Fibroblast of skin of right biceps (primary cell): Measurements from ENCODE around the gene CD48.
A peak's percentile ranks its signal among the peaks of the same experiment; 100 is the strongest.

Experiments used
- DNase-seq: peaks from one replicate; pipeline ENCODE4 v3.0.0-alpha.2; 2013

CD48 gene, protein sequence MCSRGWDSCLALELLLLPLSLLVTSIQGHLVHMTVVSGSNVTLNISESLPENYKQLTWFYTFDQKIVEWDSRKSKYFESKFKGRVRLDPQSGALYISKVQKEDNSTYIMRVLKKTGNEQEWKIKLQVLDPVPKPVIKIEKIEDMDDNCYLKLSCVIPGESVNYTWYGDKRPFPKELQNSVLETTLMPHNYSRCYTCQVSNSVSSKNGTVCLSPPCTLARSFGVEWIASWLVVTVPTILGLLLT

DNA sequence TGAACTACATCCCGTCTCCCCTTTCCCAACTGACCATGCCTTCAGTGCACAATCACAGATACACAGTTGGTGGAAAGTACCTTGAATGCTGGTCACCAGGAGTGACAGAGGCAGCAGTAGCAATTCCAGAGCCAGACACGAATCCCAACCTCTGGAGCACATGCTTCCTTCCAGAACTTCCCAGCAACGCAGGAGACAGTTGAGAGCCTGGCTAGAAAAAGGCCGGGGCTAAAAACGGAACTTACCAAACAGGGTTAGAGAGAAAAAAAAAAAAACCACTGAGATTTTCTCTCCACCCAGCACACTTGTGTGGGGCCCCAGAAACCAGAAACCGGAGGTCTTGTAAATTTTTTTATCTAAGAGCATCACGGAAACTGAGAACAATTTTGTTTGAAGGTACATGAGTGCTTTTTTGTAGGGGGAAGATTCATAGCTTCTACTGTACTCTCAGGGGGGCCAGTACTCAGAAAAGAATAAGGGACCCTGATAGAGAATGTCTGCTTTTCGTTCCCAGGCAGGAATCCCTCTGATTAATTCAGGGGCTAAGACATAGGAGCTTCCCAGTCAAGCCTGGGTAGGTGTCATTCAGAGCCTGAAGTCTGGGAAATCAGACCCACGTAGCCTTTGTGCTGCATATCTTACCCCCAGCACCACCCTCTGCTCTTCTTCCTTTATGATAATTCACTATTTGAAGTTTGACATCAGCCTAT, at the start of gene CD48:
Gene CD48, minus strand, starts transcription at position 221 of the 710 bp plus-strand sequence. Its CDS starts 59 bp downstream, at position 162.
- DNase-seq: no peak

- DNase-seq: no peak
These were observed 49.4 kb upstream of the CD48 start for GRCh38 chr1:160761046-160761445.

DNA sequence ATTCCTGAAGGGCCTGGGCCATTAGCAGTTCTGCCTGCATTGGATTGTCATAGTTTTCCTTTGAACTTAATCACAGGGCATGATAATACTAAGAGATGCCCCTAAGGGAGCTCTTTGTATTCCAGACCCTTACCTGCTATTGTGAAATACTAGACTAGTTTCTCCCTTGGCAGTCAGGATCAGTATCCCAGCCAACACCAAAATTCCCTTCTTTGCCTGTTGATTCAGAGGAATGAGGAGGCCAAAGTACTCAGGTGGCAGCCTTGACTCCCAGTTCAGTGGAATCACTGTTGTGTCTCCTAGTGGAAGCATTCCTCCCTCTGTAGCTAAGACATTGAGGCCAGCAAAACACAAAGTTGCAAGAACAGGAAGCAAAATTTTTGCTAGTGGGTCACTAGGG, 48.1 kb upstream of the CD48 start:
- DNase-seq: no peak

DNA sequence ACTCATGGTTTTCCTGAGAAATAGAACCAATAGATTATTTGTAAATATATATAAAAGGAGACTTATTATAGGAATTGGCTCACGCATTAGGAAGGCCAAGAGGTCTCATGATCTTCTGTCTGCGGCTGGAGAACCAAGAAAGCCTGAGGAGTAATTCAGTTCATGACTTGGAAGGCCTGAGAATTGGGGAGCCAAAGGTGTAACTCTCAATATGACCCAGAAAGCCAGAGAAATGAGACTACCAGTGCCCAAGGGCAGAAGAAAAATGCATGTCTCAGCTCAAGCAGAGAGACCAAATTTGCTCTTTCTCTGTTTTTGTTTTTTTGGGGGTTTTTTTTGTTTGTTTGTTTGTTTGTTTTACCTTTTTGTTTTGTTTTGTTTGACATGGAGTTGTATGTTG, 46.9 kb upstream of the CD48 start:
- no peak for DNase-seq

GRCh38 chr1:160756849-160757201, 45.2 kb upstream of the CD48 start:
- no peak for DNase-seq

- DNase-seq: no peak
These were observed 44.6 kb upstream of the CD48 start for GRCh38 chr1:160755911-160756848.

DNA sequence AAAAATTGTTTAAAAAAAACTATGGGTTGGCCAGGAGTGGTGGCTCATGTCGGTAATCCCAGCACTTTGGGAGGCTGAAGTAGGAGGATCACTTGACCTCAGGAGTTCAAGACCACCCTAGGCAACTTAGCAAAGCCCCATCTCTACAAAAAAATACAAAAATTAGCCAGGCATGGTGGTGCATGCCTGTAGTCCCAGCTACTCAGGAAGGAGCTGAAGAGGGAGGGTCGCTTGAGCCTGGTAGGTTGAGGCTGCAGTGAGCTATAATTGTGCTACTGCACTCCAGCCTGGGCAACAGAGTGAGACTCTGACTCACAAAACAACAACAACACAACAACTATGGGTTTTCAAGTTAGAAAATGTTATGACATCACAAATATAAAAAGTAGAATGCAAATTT, 43.8 kb upstream of the CD48 start:
- DNase-seq: no peak

DNA sequence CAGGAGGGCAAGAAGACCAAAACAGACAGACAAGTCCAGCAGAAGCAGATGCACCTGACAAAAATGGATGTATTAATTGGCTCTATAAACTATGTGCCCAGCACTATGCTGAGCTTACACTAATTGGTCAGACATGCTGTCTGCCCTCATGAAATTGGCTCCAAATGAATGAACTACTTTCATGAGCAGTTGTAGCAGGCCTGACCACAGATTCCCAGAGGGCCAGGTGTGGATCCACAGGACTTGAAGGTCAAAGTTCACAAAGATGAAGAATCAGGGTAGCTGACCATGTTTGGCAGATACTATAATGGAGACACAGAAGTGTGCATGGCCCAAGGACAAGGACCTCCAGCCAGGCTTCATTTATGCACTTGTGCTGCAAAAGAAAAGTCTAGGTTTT, 42.0 kb upstream of the CD48 start:
- DNase-seq: no peak

DNA sequence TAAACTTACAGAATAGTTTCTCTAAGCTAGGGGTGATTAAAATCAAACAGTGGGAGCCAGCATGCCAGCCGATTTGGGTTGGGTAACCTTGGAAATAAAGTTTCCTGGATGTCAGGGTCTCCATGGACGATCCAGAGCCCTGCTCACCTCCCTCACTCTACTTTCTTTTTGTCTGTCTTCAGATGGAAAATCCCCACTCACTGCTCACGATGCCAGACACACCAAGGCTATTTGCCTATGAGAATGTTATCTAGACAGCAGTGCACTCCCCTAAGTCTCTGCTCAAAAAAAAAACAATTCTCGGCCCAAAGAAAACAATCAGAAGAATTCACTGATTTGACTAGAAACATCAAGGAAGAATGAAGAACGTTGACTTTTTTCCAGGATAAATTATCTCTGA, 41.3 kb upstream of the CD48 start:
- DNase-seq: no peak

DNA sequence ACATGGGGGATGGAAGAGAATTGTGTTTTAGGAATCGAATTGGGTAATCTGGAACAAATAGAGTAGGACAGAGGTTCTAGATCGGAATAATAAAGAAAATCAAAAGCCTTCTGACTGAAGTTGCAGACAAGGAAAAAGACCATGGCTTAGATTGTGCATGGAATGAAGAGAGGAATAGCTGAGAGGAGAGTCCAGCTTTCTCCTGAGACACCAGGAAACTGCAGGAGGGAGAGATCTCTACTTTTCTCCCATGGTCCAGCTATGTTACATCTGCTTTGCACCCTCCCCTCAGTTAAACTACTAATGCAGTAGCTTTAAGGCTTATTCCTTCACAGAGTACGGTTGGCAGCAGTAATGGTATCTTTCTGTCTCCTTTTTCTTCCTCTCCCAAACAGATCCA, 40.8 kb upstream of the CD48 start:
- no peak for DNase-seq

DNA sequence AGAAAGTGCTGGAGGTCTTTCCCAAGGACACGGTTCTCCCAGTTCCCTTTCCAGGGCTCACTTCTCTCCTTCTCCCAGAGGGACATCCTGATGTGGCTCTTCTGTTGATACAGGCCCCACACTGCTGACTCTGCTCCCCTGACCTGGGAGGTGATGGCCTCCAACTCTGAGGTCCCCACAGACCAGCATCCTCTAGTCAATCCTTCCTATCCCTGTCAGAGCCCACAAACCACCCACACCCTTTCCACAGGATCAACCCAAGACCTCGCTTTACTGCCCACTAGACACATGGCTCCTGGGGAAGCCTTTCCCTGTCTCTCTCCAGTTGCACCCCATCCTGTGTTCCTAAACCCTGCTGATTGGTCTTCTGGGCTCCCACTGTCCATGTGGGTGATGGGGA, 39.0 kb upstream of the CD48 start:
- DNase-seq: no peak

DNA sequence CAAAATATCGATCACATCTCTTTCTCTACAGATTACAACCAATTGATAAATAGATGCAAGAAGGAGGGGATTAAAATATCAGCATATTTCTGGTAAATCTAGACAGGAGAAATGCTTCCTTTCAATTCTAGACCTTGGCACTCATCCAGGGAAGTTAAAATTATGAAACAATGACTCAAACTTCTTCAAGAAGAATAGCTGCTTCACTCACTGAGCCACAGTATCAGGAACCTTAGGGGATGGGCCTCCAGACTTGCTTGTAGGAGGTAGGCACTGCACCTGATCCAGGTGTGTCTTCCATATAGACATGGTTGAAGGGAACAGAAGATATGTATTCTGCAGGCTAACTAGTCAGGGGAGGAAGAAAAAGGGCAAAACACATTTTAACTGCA, 37.3 kb upstream of the CD48 start:
- DNase-seq: peak; percentile 3

GRCh38 chr1:160748181-160748877, 36.7 kb upstream of the CD48 start:
- DNase-seq: peak; percentile 30

GRCh38 chr1:160747717-160748116, 36.1 kb upstream of the CD48 start:
- no peak for DNase-seq

GRCh38 chr1:160746836-160747500, 35.3 kb upstream of the CD48 start:
- no peak for DNase-seq

GRCh38 chr1:160745551-160745950, 33.9 kb upstream of the CD48 start:
- DNase-seq: no peak

DNA sequence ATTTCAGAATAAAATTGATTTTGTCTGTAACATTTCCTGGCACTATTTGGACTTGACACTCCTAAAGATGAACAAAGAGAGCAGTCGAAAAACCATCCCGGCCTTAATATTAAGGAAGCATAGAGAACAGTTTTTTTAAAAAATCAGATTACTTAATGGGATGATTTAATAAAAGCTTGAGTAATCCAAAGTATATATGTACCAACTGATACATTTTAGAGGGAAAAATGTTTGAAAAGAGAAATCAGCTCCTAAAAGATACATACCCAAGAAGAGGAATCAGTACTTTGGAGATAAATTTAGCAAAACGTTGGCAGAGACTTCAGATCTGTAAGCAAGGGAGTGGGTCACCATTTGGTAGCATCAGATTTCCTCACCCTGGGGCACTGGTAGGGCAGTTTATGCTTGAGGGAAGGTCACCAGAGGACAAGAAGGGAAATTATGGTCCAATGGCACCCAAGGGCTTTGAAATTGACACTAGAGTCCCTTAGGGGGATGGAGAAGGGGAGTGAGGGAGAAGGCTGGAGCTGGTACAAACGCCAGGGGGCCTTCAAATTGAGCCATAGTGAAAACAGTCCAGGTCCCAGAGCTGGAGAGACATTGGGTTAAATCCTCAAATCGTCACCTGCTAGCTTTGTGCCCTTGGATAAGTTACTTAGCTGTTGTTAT, 33.4 kb upstream of the CD48 start:
- DNase-seq: no peak

DNA sequence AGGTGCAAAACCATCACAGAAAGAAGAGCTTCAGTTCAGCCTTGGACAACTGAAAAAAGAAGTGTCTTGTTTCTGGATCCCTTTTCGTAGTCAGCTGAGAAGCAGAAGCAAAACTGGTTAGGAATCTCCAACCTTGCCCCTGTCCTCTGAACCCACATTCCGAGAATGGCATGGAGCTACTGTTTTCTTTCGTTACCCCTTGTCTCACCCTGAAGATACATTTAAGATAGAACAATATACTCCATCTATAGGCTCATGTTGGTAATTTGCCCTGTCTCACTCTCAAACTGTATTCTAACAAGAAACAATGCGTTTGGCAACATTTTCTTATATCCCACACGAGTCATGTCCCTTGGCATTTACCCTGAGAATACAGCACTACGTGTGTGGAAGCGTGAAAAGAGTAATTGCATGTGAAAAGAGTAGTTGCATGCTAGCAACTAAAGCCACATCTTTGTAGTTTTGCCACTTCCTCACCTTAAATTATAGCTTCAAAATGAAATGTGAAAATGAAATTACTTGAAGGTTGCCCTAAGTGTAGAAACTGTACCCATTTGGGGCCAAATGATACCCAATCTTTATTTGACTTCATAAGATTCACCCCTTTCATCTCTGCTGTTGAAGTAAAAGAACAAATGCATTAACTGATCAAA, 32.7 kb upstream of the CD48 start:
- no peak for DNase-seq

DNA sequence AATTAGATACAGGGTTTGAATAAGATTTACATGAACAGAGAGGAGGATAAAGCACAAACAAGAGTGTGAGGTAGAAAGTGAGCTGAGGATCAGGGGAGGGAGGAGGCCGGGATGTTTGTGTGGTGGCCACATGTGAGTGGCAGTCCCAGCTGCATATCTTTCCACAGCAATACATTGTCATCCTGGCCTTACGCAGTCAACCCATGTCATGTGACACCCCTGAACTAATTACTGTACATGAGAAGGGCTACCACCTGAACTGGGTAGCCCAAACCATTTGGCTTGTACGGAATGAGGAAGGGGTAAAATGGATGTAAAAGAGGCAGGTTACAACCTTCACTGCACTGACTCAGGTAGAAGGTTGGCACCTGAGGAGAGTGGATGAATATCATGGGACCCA, 31.6 kb upstream of the CD48 start:
- no peak for DNase-seq

- DNase-seq: no peak
These were observed 31.0 kb upstream of the CD48 start for GRCh38 chr1:160742428-160743127.
